ENCODE data around the gene ZSCAN23. TPM values are rescaled to one million over a fixed set of nuclear protein-coding genes. Genes with fewer than 3 reads are reported as not detected.

Gene ZSCAN23
- total RNA-seq = 1 to 10 TPM; 1.3 to 3.5 (median 1.7) TPM
- 3.2 TPM for total RNA-seq (2013)
- 0 to 3.4 (median 0.81) reads per million in 29 experiments for total RNA-seq

- Histone ChIP-seq H3K4me1 (ENCODE audit: control insufficient read depth in 1 of 2, extremely low read depth in 1 of 2, insufficient read depth in 2 of 2, low read length in 2 of 2) (peaks cover 10 to 17% of the 10 kb centered on the region in 2 experiments), H3K27me3 (replicated peaks in 1 of 2; ENCODE audit: control insufficient read depth in 2 of 2, extremely low read depth in 1 of 2, insufficient read depth in 2 of 2, low read length in 1 of 2) (peaks cover 0 to 25% of the 10 kb centered on the region in 2 experiments), H3K9me3 (no peaks in the 10 kb centered on the region), H3K27ac (ENCODE audit: low read length) (peak within 1 kb of the TSS; percentile 53), H3K4me3 (ENCODE audit: control insufficient read depth in 1 of 2, extremely low read depth in 1 of 2, low read length in 1 of 2) (peak within 1 kb of the TSS; percentile 59 to 73), H3K36me3 (ENCODE audit: control insufficient read depth in 2 of 2, extremely low read depth in 1 of 2, insufficient read depth in 1 of 2, low read length in 1 of 2) (no peaks in the 10 kb centered on the region)
- Mint-ChIP-seq H3K27ac (peak within 1 kb of the TSS; percentile 88 to 90), H3K4me1 (peaks cover 30 to 35% (median 30%) of the 10 kb centered on the region in 3 donors), H3K36me3 (no peaks in the 10 kb centered on the region), H3K4me3 (peak within 1 kb of the TSS; percentile 92 to 96 (median 95)), H3K9me3 (peaks cover 0 to 5% (median 0%) of the 10 kb centered on the region in 3 donors), H3K27me3 (peaks cover 18 to 34% of the 10 kb centered on the region in 2 donors)
- CTCF ChIA-PET = interaction anchor here (0.5 to 0.8 kb wide), 5 partner anchors 50 to 400 kb away, joined by 3 to 4 read pairs (median 3); partner anchors contain the start of gene ZKSCAN4 (in 1 of the 2)
- ATAC-seq (replicated peaks in 1 of 4) (peak; percentile 89 to 97 (median 96)), DNase-seq (peak; percentile 55 to 93 (median 86))
- under 1% methylated on average over 21 of the region's 32 CpGs for WGBS (ENCODE audit: insufficient coverage)
- POLR2A ChIA-PET = interaction anchor here in 1 of 2 donors (0.7 kb wide), 1 partner anchor 31 kb away, joined by 3 read pairs; no protein-coding TSS in a partner anchor
Measured at GRCh38 chr6:28443112-28443773, at the start of gene ZSCAN23. TSS of gene ZSCAN23 (minus strand) at chr6:28443491. CDS start at chr6:28436266, 7,225 bp downstream.

DNA sequence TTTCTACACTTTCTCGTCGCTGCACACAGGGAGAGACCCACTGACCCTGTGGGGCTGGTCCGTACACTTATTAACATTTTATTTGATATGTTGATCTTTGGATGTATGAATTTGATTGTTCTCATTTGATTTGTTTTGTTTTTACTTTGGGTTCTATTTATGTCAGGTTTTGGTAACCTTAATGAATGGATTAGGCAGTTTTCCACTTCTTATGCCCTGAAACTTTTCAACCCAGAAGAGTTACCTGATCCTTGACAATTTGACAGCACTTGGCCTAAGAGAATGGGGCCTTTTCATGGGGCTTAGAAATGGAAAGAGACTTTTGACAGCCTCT lies 48.7 kb upstream of the ZSCAN23 start:
- Mint-ChIP-seq H3K27me3 (peaks cover 39 to 63% of the 10 kb centered on the region in 2 donors), H3K4me3 (no peak overlapping the region), H3K9me3 (no peaks in the 10 kb centered on the region), H3K36me3 (no peaks in the 10 kb centered on the region), H3K4me1 (peaks cover 19 to 26% (median 19%) of the 10 kb centered on the region in 3 donors), H3K27ac (no peak overlapping the region)
- H3K27ac ChIP-seq (ENCODE audit: low read length) = no peak overlapping the region
- H3K36me3 ChIP-seq (ENCODE audit: control insufficient read depth in 2 of 2, extremely low read depth in 1 of 2, insufficient read depth in 1 of 2, low read length in 1 of 2) = no peaks in the 10 kb centered on the region
- no peak overlapping the region for H3K4me3 ChIP-seq (ENCODE audit: control insufficient read depth in 1 of 2, extremely low read depth in 1 of 2, low read length in 1 of 2)
- no peak for ATAC-seq (replicated peaks in 1 of 4)
- ChIA-PET CTCF (no interaction called here), POLR2A (no interaction called here)
- no peak for DNase-seq
- no peaks in the 10 kb centered on the region for H3K9me3 ChIP-seq
- peaks cover 4 to 17% of the 10 kb centered on the region in 2 experiments for H3K4me1 ChIP-seq (ENCODE audit: control insufficient read depth in 1 of 2, extremely low read depth in 1 of 2, insufficient read depth in 2 of 2, low read length in 2 of 2)
- peaks cover 8 to 37% of the 10 kb centered on the region in 2 experiments for H3K27me3 ChIP-seq (replicated peaks in 1 of 2; ENCODE audit: control insufficient read depth in 2 of 2, extremely low read depth in 1 of 2, insufficient read depth in 2 of 2, low read length in 1 of 2)
- no CpG with 5 or more reads among the region's 3 CpGs for WGBS (ENCODE audit: insufficient coverage)

- Mint-ChIP-seq H3K4me3 (peak overlapping the region; percentile 69 to 79 (median 70)), H3K4me1 (peaks cover 19 to 26% (median 19%) of the 10 kb centered on the region in 3 donors), H3K27me3 (peaks cover 39 to 64% of the 10 kb centered on the region in 2 donors), H3K36me3 (no peaks in the 10 kb centered on the region), H3K9me3 (no peaks in the 10 kb centered on the region), H3K27ac (peak overlapping the region; percentile 36 to 60)
- H3K27me3 ChIP-seq (replicated peaks in 1 of 2; ENCODE audit: control insufficient read depth in 2 of 2, extremely low read depth in 1 of 2, insufficient read depth in 2 of 2, low read length in 1 of 2) = peaks cover 8 to 36% of the 10 kb centered on the region in 2 experiments
- WGBS (ENCODE audit: insufficient coverage) = 20% methylated on average over 2 of the region's 23 CpGs
- no peaks in the 10 kb centered on the region for H3K9me3 ChIP-seq
- ChIA-PET POLR2A (no interaction called here), CTCF (no interaction called here)
- peak overlapping the region; percentile 30 to 59 for H3K4me3 ChIP-seq (ENCODE audit: control insufficient read depth in 1 of 2, extremely low read depth in 1 of 2, low read length in 1 of 2)
- ATAC-seq (replicated peaks in 1 of 4) (peak; percentile 45 to 55 (median 50)), DNase-seq (peak in 4 of 35 experiments; percentile 1 to 25 (median 8))
- H3K4me1 ChIP-seq (ENCODE audit: control insufficient read depth in 1 of 2, extremely low read depth in 1 of 2, insufficient read depth in 2 of 2, low read length in 2 of 2) = peaks cover 4 to 17% of the 10 kb centered on the region in 2 experiments
- H3K27ac ChIP-seq (ENCODE audit: low read length) = peak overlapping the region; percentile 31
- H3K36me3 ChIP-seq (ENCODE audit: control insufficient read depth in 2 of 2, extremely low read depth in 1 of 2, insufficient read depth in 1 of 2, low read length in 1 of 2) = no peaks in the 10 kb centered on the region
Measured at GRCh38 chr6:28490205-28490890, 47.1 kb upstream of the ZSCAN23 start.

- no peaks in the 10 kb centered on the region for H3K36me3 Mint-ChIP-seq
- DNase-seq = peak in 27 of 35 experiments; percentile 2 to 55 (median 18)
- peak; percentile 60 to 77 (median 70) for ATAC-seq (replicated peaks in 1 of 4)
- Histone ChIP-seq H3K27me3 (replicated peaks in 1 of 2; ENCODE audit: control insufficient read depth in 2 of 2, extremely low read depth in 1 of 2, insufficient read depth in 2 of 2, low read length in 1 of 2) (peaks cover 8 to 38% of the 10 kb centered on the region in 2 experiments), H3K36me3 (ENCODE audit: control insufficient read depth in 2 of 2, extremely low read depth in 1 of 2, insufficient read depth in 1 of 2, low read length in 1 of 2) (no peaks in the 10 kb centered on the region), H3K27ac (ENCODE audit: low read length) (peak overlapping the region; percentile 34), H3K4me3 (ENCODE audit: control insufficient read depth in 1 of 2, extremely low read depth in 1 of 2, low read length in 1 of 2) (peak overlapping the region; percentile 30 to 59), H3K9me3 (no peaks in the 10 kb centered on the region), H3K4me1 (ENCODE audit: control insufficient read depth in 1 of 2, extremely low read depth in 1 of 2, insufficient read depth in 2 of 2, low read length in 2 of 2) (peaks cover 4 to 17% of the 10 kb centered on the region in 2 experiments)
- peaks cover 19 to 26% (median 19%) of the 10 kb centered on the region in 3 donors for H3K4me1 Mint-ChIP-seq
- 15% methylated on average over 25 of the region's 40 CpGs for WGBS (ENCODE audit: insufficient coverage)
- H3K4me3 Mint-ChIP-seq = peak overlapping the region; percentile 69 to 79 (median 70)
- POLR2A ChIA-PET = interaction anchor here in 1 of 2 donors (0.6 kb wide), 1 partner anchor 862 kb away, joined by 3 read pairs; no protein-coding TSS in a partner anchor
- peak overlapping the region; percentile 36 to 63 for H3K27ac Mint-ChIP-seq
- CTCF ChIA-PET = interaction anchor here in 1 of 2 donors (0.6 to 1.3 kb wide), 3 partner anchors 53 to 737 kb away, joined by 4 to 5 read pairs (median 5); no protein-coding TSS in a partner anchor
- peaks cover 40 to 68% of the 10 kb centered on the region in 2 donors for H3K27me3 Mint-ChIP-seq
- H3K9me3 Mint-ChIP-seq = no peaks in the 10 kb centered on the region
Measured at GRCh38 chr6:28489366-28490204, 46.3 kb upstream of the ZSCAN23 start.

- H3K27ac ChIP-seq (ENCODE audit: low read length) = peak overlapping the region; percentile 34
- peak overlapping the region in 1 of 2 donors; percentile 63 for H3K27ac Mint-ChIP-seq
- whole genome bisulfite sequencing (ENCODE audit: insufficient coverage) = 10% methylated on average over 2 of the region's 14 CpGs
- no peaks in the 10 kb centered on the region for H3K36me3 ChIP-seq (ENCODE audit: control insufficient read depth in 2 of 2, extremely low read depth in 1 of 2, insufficient read depth in 1 of 2, low read length in 1 of 2)
- peak overlapping the region; percentile 63 to 79 (median 70) for H3K4me3 Mint-ChIP-seq
- peaks cover 35 to 70% of the 10 kb centered on the region in 2 donors for H3K27me3 Mint-ChIP-seq
- ChIA-PET CTCF (interaction anchor here in 1 of 2 donors (0.6 to 1.3 kb wide), 4 partner anchors 53 to 736 kb away, joined by 3 to 5 read pairs (median 4); no protein-coding TSS in a partner anchor), POLR2A (interaction anchor here in 1 of 2 donors (0.6 kb wide), 1 partner anchor 861 kb away, joined by 3 read pairs; no protein-coding TSS in a partner anchor)
- DNase-seq (peak in 3 of 35 experiments; percentile 2 to 44 (median 20)), ATAC-seq (replicated peaks in 1 of 4) (peak in 2 of 4 experiments; percentile 27 to 44)
- no peaks in the 10 kb centered on the region for H3K9me3 ChIP-seq
- H3K9me3 Mint-ChIP-seq = no peaks in the 10 kb centered on the region
- peaks cover 8 to 38% of the 10 kb centered on the region in 2 experiments for H3K27me3 ChIP-seq (replicated peaks in 1 of 2; ENCODE audit: control insufficient read depth in 2 of 2, extremely low read depth in 1 of 2, insufficient read depth in 2 of 2, low read length in 1 of 2)
- peaks cover 19 to 26% (median 19%) of the 10 kb centered on the region in 3 donors for H3K4me1 Mint-ChIP-seq
- peak overlapping the region in 1 of 2 donors; percentile 30 for H3K4me3 ChIP-seq (ENCODE audit: control insufficient read depth in 1 of 2, extremely low read depth in 1 of 2, low read length in 1 of 2)
- no peaks in the 10 kb centered on the region for H3K36me3 Mint-ChIP-seq
- peaks cover 4 to 17% of the 10 kb centered on the region in 2 experiments for H3K4me1 ChIP-seq (ENCODE audit: control insufficient read depth in 1 of 2, extremely low read depth in 1 of 2, insufficient read depth in 2 of 2, low read length in 2 of 2)
Measured at GRCh38 chr6:28488916-28489365, 45.6 kb upstream of the ZSCAN23 start.

All from T-cell (primary cell).